Activated gamma-delta T cell treated with Interleukin-2 at 50 U/mL for 16 hours (primary cell): Measurements from ENCODE around the gene LMNB1.
"Not testable (repeated sequence)": the region's sequence is repeated elsewhere in the genome, so short reads cannot be mapped to it uniquely, and the experiment has no call there.

ENCODE experiments used
- DNase-seq: peaks from one replicate; pipeline ENCODE4 v3.0.0-alpha.2; 2020

The LMNB1 gene

GRCh38 chr5:126780165-126780827 lies 3.4 kb downstream of the LMNB1 start:
- peak; percentile 43 for DNase-seq

- not testable (repeated sequence) for DNase-seq
These were observed 11.5 kb downstream of the LMNB1 start for GRCh38 chr5:126788409-126788808.

DNA sequence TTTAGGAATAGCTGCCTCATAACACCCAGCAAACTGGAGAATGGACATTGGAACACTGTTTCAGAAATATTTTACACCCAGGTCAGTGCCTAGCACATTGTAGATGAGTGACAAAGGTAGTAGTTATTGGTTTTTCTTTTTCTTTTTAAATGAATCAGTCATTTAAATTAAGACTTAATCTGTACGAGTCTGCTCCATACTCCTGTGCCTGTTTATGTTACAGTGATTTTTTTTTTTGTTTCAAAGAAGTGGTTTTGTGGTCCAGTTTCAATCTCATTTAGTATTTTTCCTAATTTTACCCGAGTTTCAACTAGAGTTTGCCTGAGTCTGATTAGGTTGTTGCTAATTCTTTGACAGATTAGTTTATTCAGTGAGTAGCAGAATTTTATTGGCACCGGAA lies 16.2 kb downstream of the LMNB1 start:
- no peak for DNase-seq

DNA sequence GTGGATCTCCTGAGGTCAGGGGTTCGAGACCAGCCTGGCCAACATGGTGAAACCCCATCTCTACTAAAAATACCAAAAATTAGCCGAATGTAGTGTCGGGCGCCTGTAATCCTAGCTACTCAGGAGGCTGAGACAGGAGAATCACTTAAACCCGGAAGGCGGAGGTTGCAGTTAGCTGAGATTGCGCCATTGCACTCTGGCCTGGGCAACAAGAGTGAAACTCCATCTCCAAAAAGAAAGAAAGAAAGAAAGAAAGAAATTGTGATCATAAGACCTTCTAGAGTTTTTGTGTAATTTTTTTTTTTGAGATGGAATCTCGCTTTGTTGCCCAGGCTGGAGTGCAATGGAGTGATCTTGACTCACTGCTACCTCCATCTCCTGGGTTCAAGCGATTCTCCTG lies 16.7 kb downstream of the LMNB1 start:
- DNase-seq, result not testable (repeated sequence)

DNA sequence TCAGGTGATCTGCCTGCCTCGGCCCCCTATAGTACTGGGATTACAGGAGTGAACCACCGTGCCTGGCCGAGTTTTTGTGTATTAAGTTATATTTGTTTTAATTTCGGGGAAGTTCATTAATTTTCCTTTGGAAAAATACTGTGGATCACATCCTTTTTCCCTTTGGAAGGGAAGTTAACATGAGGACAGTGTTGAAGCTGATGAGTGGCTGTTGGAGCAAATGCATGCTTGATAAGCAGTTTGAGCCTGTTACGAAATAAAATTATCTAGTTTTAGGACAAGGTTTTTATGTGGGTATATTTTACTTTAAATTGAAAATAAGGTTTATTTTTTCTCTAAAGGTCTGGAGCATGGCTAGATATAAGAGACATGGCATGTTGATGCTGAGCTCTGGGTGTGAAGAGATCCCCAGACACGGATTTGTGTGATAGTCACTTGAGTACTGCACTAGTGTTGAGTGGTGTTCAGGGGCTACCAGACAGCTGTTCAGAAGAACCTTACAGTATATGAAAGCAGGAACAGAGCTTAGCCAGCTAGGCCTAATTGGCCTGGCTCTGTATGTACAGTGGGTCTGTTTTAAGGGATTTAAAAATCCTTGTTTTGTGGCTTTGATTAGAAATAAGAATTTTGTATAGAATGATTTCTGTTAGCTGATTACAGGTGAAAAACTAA lies 17.4 kb downstream of the LMNB1 start:
- DNase-seq, result no peak

DNA sequence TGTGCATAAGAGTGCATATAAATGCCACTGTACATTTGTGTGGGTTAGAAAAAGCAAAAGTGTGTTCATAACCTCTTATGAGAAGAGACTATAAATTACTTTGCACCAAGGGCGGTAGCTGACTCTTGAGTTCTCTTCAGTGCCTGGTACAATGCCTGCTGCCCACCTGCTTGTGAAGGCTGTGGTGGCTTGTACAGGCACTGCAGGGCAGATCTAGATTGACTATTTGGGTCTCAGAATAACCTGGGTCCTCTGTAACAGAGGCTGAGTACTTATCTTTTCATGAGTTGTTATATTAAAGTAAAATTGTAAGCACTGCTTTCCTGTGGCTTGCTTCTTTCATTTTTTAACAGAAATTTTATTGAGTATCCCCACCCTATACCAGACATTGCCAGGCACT lies 22.8 kb downstream of the LMNB1 start:
- DNase-seq, result no peak

DNA sequence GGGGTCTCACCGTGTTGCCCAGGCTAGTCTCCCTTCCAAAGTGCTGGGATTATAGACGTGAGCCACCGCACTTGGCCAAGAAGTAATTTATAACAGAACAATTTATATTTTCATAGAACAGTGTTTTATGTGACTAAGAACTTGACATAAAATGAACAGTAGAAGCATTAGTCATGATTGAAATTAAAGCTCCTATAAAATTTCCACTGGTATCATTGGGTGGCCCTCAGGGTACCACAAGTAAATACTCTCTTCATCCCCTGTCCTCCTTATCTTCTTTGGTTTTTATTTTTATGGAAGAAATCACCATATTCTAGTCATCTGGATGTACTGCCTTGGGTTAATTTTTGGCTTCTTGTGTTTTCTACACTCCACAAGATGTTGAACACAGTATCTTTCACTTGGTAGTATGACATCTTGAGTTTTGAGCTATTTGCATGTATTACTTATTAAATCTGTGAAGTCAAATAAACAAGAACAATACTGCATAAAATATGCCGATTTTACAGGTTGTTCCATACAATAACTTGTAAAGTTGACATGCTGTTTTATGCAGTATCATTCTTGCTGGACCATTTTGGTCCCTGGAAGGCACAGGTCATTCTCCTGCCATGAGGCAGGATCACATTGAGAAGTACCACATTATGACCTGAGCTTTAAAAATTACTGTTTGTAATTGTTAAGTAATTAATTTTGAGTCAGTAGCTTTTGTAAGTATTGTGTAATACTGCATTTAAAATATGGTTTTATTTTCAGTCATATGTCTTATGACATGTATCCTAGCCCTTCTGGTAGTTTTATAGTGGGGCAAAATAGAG lies 24.4 kb downstream of the LMNB1 start:
- DNase-seq, result no peak

DNA sequence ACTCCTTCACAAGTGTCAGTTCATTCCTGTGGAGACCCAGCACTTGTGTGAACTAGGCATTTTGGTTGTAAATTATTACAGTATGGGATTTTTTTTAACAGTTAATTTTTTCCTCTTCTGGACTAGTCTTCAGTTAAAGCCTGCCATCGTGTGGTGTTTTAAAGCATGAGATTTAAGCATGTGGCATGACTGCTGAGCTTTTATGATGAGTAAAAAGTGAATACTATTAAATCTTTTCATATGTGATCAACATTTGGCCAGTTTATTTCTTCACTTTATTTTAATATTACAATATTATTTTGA lies 25.0 kb downstream of the LMNB1 start:
- no peak for DNase-seq

- no peak for DNase-seq
These were observed 28.1 kb downstream of the LMNB1 start for GRCh38 chr5:126805063-126805462.

DNA sequence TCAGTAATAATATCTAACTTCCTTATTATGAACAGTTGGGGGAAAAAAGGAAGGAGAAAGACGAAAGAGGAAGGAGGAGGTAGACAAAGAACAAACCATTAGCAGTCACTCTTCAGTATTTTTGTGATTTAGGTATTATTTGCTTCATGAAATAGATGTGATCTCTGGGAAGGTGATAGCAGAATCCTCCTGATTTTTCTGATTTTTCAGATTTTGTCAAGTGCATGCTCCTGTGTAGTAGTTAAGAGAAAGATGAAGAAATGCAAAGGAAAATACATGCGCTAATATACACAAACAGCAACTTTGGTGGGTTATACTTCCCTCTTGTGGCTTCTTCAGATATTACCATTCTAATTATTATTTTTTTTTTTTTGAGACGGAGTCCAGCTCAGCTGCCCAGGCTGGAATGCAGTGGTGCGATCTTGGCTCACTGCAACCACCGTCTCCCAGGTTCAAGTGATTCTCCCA lies 31.6 kb downstream of the LMNB1 start:
- no peak for DNase-seq

GRCh38 chr5:126809916-126810315 lies 33.0 kb downstream of the LMNB1 start:
- DNase-seq, result no peak

- DNase-seq, result no peak
These were observed 33.9 kb downstream of the LMNB1 start for GRCh38 chr5:126810596-126811380.

GRCh38 chr5:126811515-126812198 lies 34.7 kb downstream of the LMNB1 start:
- DNase-seq, result peak; percentile 18

DNA sequence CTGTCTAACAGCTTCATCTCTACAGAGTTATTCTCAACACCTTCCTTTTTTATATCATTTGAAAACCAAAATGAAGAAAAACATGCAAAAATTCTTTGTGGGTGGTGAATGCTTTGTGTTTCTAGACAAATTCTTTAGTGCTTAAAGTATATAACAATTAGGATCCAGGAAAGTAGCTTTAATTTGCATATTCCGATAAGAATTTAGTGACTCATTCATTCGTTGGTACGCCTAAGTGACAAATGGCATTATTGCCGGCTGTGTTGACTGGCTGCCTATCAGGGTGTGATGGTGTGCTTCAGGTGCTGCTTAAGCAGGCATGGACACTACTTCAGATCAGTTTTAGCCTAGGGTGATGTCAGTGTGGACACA lies 35.2 kb downstream of the LMNB1 start:
- DNase-seq, result no peak

DNA sequence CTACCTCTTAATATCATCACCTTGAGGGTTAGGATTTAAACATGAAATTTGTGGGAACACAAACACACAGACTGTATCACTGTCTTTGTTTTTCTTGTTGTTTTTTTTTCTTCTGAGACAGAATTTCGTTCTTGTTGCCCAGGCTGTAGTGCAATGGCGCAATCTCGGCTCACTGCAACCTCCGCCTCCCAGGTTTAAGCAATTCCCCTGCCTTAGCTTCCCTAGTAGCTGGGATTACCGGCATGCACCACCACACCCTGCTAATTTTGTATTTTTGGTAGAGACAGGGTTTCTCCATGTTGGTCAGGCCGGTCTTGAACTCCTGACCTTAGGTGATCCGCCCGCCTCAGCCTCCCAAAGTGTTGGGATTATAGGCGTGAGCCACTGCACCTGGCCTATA lies 36.9 kb downstream of the LMNB1 start:
- DNase-seq, result not testable (repeated sequence)

DNA sequence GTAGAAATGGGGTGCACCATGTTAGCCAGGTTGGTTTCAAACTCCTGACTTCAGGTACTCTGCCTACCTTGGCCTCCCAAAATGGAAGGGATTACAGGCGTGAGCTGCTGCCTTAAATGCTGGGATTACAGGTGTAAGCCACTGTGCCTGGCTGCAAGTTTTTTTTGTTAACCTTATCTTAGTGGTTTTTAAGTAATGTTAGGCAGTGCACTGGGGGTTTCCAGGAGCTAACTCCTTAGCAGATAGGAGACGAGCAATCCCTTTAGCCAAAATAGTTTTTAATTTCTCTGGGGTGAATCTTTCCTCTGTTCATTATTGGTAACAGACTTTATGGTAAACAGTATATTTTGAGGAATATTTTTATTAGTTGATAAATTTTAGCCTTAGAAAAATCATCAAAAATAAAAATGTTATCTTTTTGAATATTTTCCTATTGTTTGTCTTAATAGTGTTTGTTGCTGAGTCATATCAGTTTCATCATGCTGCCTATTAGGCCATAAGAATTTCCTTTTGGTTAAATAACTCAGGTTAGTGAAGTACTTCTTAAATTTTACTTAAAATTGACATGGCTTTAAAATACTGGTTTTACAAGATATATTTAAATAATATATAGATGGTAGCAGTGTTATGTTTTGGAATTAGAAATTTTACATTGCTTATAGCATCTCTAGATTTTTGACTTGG lies 37.9 kb downstream of the LMNB1 start:
- no peak for DNase-seq

GRCh38 chr5:126816649-126817048 lies 39.7 kb downstream of the LMNB1 start:
- DNase-seq, result no peak

GRCh38 chr5:126818736-126819135 lies 41.8 kb downstream of the LMNB1 start:
- DNase-seq, result no peak

- DNase-seq, result no peak
These were observed 42.3 kb downstream of the LMNB1 start for GRCh38 chr5:126819253-126819652.

GRCh38 chr5:126826619-126827215 lies 49.8 kb downstream of the LMNB1 start:
- no peak for DNase-seq

- no peak for DNase-seq
These were observed 52.2 kb downstream of the LMNB1 start for GRCh38 chr5:126829098-126829497.

- no peak for DNase-seq
These were observed 53.1 kb downstream of the LMNB1 start for GRCh38 chr5:126830061-126830460.
